Stimulated activated CD8-positive, alpha-beta memory T cell treated with anti-CD3 and anti-CD28 coated beads, Interleukin-7, amount 100 ng/mL, for 48 hours (primary cell): ENCODE data around the gene CNPY2.
"Not testable (repeated sequence)": the region's sequence is repeated elsewhere in the genome, so short reads cannot be mapped to it uniquely, and the experiment has no call there.

Experiments
- DNase-seq, 2 donors: peaks; one replicate each; pipeline ENCODE4 v3.0.0-alpha.2; 2020; ENCODE audit warnings: low read depth in 1 of 2; ENCODE audit errors: extremely low read depth in 1 of 2

Gene CNPY2

GRCh38 chr12:56315622-56316473 lies at the start of gene CNPY2:
TSS of gene CNPY2 (minus strand) at chr12:56315988. CDS start at chr12:56315217, 771 bp downstream.
- DNase-seq: peak; percentile 93 to 98

- no peak for DNase-seq
Observed at GRCh38 chr12:56362130-56363059, 46.6 kb upstream of the CNPY2 start, which contains the start of gene APOF. TSS of gene APOF (minus strand) at chr12:56362857. CDS start at chr12:56362745, 112 bp downstream.

- DNase-seq: no peak
Observed at GRCh38 chr12:56361487-56362129, 45.8 kb upstream of the CNPY2 start.

- DNase-seq: peak; percentile 99
Observed at GRCh38 chr12:56359851-56360767, 44.3 kb upstream of the CNPY2 start, which contains the start of gene STAT2. TSS of gene STAT2 (minus strand) at chr12:56360107. CDS start at chr12:56356571, 3,536 bp downstream.

- no peak for DNase-seq
Observed at GRCh38 chr12:56358836-56359532, 43.2 kb upstream of the CNPY2 start.

GRCh38 chr12:56351325-56351724 lies 35.5 kb upstream of the CNPY2 start:
- no peak for DNase-seq

GRCh38 chr12:56350662-56351061 lies 34.9 kb upstream of the CNPY2 start:
- DNase-seq: no peak

- no peak for DNase-seq
Observed at GRCh38 chr12:56348776-56349175, 33.0 kb upstream of the CNPY2 start.

GRCh38 chr12:56347255-56347654 lies 31.5 kb upstream of the CNPY2 start:
- not testable (repeated sequence) for DNase-seq

GRCh38 chr12:56346675-56347074 lies 30.9 kb upstream of the CNPY2 start:
- peak in 1 of 2 donors; percentile 11 for DNase-seq

- DNase-seq: not testable (repeated sequence)
Observed at GRCh38 chr12:56342290-56342689, 26.5 kb upstream of the CNPY2 start.

GRCh38 chr12:56341616-56342015 lies 25.8 kb upstream of the CNPY2 start:
- no peak for DNase-seq

- DNase-seq: no peak
Observed at GRCh38 chr12:56339158-56339422, 23.3 kb upstream of the CNPY2 start.

- peak; percentile 75 to 95 for DNase-seq
Observed at GRCh38 chr12:56338308-56339157, 22.7 kb upstream of the CNPY2 start, which contains the start of gene IL23A. TSS of gene IL23A (plus strand) at chr12:56338884. CDS start at chr12:56339045, 161 bp downstream.

GRCh38 chr12:56337753-56338251 lies 22.0 kb upstream of the CNPY2 start:
- DNase-seq: no peak

- no peak for DNase-seq
Observed at GRCh38 chr12:56336361-56337167, 20.8 kb upstream of the CNPY2 start.

- DNase-seq: not testable (repeated sequence)
Observed at GRCh38 chr12:56335527-56335926, 19.7 kb upstream of the CNPY2 start.

GRCh38 chr12:56334490-56334793 lies 18.7 kb upstream of the CNPY2 start:
- no peak for DNase-seq
